ENCODE data around the gene CHD9NB. TPM values are rescaled to one million over a fixed set of nuclear protein-coding genes. Genes with fewer than 3 reads are reported as not detected.

Gene CHD9NB
- total RNA-seq, 1 experiment from 2014 or later = 0.64 TPM

GRCh38 chr16:53058882-53059281 lies 6.2 kb upstream of the CHD9NB start:
- no peak for DNase-seq (ENCODE audit: low read depth, low spot score)
- no peaks in the 10 kb centered on the region for H3K27me3 ChIP-seq (ENCODE audit: control insufficient read depth, insufficient read depth, low read length)
- ChIA-PET CTCF (no interaction called here), POLR2A (no interaction called here)
- no peak overlapping the region for H3K27ac ChIP-seq (ENCODE audit: low read length)
- intact Hi-C loops (cut with micrococcal nuclease; ENCODE audit: unreplicated experiment) (loop anchor here (10.0 kb wide), 2 partner anchors 76 to 226 kb away; no protein-coding TSS in a partner anchor), in situ Hi-C loops (cut with HindIII; ENCODE audit: low pct_unique_long_range_greater_than_20kb, low sequenced_read_pairs) (no loop called here)
- no peaks in the 10 kb centered on the region for H3K36me3 ChIP-seq (ENCODE audit: control insufficient read depth, insufficient read depth, low read length)
- H3K4me3 ChIP-seq (ENCODE audit: low read depth in 2 of 2, low read length in 2 of 2) = no peak overlapping the region
- no peaks in the 10 kb centered on the region for H3K9me3 ChIP-seq (ENCODE audit: control insufficient read depth, insufficient read depth, low read depth, low read length)
- no peak for ATAC-seq
- peaks cover 7% of the 10 kb centered on the region; the same call in 1 of the 2 replicates for H3K4me1 ChIP-seq (ENCODE audit: control insufficient read depth, insufficient read depth, low read length)
- BruUV-seq (replicated peaks) = no TSS peak
- TF ChIP-seq TCF7L2 (IDR thresholded peaks at IDR 0.05; ENCODE audit: low read depth, low read length) (no peak), SIN3A (IDR thresholded peaks at IDR 0.05; ENCODE audit: borderline replicate concordance, insufficient read depth, low read depth, low read length) (no peak), POLR2AphosphoS5 (IDR thresholded peaks at IDR 0.05; ENCODE audit: low read depth, low read length) (no peak)
- TF ChIP-seq, protein P1, sequence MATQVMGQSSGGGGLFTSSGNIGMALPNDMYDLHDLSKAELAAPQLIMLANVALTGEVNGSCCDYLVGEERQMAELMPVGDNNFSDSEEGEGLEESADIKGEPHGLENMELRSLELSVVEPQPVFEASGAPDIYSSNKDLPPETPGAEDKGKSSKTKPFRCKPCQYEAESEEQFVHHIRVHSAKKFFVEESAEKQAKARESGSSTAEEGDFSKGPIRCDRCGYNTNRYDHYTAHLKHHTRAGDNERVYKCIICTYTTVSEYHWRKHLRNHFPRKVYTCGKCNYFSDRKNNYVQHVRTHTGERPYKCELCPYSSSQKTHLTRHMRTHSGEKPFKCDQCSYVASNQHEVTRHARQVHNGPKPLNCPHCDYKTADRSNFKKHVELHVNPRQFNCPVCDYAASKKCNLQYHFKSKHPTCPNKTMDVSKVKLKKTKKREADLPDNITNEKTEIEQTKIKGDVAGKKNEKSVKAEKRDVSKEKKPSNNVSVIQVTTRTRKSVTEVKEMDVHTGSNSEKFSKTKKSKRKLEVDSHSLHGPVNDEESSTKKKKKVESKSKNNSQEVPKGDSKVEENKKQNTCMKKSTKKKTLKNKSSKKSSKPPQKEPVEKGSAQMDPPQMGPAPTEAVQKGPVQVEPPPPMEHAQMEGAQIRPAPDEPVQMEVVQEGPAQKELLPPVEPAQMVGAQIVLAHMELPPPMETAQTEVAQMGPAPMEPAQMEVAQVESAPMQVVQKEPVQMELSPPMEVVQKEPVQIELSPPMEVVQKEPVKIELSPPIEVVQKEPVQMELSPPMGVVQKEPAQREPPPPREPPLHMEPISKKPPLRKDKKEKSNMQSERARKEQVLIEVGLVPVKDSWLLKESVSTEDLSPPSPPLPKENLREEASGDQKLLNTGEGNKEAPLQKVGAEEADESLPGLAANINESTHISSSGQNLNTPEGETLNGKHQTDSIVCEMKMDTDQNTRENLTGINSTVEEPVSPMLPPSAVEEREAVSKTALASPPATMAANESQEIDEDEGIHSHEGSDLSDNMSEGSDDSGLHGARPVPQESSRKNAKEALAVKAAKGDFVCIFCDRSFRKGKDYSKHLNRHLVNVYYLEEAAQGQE (IDR thresholded peaks at IDR 0.05; ENCODE audit: insufficient read depth in 1 of 2, low read depth in 2 of 2, low read length in 1 of 2) = no peak
- TF ChIP-seq, protein P2, sequence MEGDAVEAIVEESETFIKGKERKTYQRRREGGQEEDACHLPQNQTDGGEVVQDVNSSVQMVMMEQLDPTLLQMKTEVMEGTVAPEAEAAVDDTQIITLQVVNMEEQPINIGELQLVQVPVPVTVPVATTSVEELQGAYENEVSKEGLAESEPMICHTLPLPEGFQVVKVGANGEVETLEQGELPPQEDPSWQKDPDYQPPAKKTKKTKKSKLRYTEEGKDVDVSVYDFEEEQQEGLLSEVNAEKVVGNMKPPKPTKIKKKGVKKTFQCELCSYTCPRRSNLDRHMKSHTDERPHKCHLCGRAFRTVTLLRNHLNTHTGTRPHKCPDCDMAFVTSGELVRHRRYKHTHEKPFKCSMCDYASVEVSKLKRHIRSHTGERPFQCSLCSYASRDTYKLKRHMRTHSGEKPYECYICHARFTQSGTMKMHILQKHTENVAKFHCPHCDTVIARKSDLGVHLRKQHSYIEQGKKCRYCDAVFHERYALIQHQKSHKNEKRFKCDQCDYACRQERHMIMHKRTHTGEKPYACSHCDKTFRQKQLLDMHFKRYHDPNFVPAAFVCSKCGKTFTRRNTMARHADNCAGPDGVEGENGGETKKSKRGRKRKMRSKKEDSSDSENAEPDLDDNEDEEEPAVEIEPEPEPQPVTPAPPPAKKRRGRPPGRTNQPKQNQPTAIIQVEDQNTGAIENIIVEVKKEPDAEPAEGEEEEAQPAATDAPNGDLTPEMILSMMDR (IDR thresholded peaks at IDR 0.05) = no peak

GRCh38 chr16:53058441-53058840 lies 5.7 kb upstream of the CHD9NB start:
- H3K4me1 ChIP-seq (ENCODE audit: control insufficient read depth, insufficient read depth, low read length) = peaks cover 7% of the 10 kb centered on the region; the same call in 1 of the 2 replicates
- in situ Hi-C loops (cut with HindIII; ENCODE audit: low pct_unique_long_range_greater_than_20kb, low sequenced_read_pairs) = no loop called here
- ATAC-seq (no peak), DNase-seq (ENCODE audit: low read depth, low spot score) (no peak)
- no peaks in the 10 kb centered on the region for H3K36me3 ChIP-seq (ENCODE audit: control insufficient read depth, insufficient read depth, low read length)
- no peak for TF ChIP-seq SIN3A (IDR thresholded peaks at IDR 0.05; ENCODE audit: borderline replicate concordance, insufficient read depth, low read depth, low read length)
- TF ChIP-seq TCF7L2 (IDR thresholded peaks at IDR 0.05; ENCODE audit: low read depth, low read length) = no peak
- TF ChIP-seq, protein P1 (IDR thresholded peaks at IDR 0.05; ENCODE audit: insufficient read depth in 1 of 2, low read depth in 2 of 2, low read length in 1 of 2) = no peak
- TF ChIP-seq, protein P2 (IDR thresholded peaks at IDR 0.05) = no peak
- no peak for TF ChIP-seq POLR2AphosphoS5 (IDR thresholded peaks at IDR 0.05; ENCODE audit: low read depth, low read length)
- H3K9me3 ChIP-seq (ENCODE audit: control insufficient read depth, insufficient read depth, low read depth, low read length) = no peaks in the 10 kb centered on the region
- no peak overlapping the region for H3K4me3 ChIP-seq (ENCODE audit: low read depth in 2 of 2, low read length in 2 of 2)
- CTCF ChIA-PET = no interaction called here
- BruUV-seq (replicated peaks) = no TSS peak
- H3K27me3 ChIP-seq (ENCODE audit: control insufficient read depth, insufficient read depth, low read length) = no peaks in the 10 kb centered on the region
- POLR2A ChIA-PET = no interaction called here
- intact Hi-C loops (cut with micrococcal nuclease; ENCODE audit: unreplicated experiment) = loop anchor here (10.0 kb wide), 2 partner anchors 76 to 226 kb away; no protein-coding TSS in a partner anchor
- no peak overlapping the region for H3K27ac ChIP-seq (ENCODE audit: low read length)
